Measurements from ENCODE around the gene KASH5.

GRCh38 chr19:49387936-49388372 is at the start of gene KASH5:
- TF ChIP-seq POLR2A (IDR thresholded peaks at IDR 0.05; ENCODE audit: low read depth, low read length) (no peak), TAF1 (IDR thresholded peaks at IDR 0.05; ENCODE audit: borderline replicate concordance, low read depth, low read length) (no peak)
